ENCODE data around the gene ASIC3.
A peak's percentile ranks its signal among the peaks of the same experiment; 100 is the strongest.

ASIC3 gene

GRCh38 chr7:151005566-151005965, 42.8 kb upstream of the ASIC3 start:
- TF ChIP-seq CTCF (conservative IDR thresholded peaks at IDR 0.05; ENCODE audit: low read depth, low read length): no peak
- H3K4me3 ChIP-seq (ENCODE audit: low read length): no peak overlapping the region
- DNase-seq (ENCODE audit: low read depth): no peak

- no peak overlapping the region for H3K4me3 ChIP-seq (ENCODE audit: low read length)
- no peak for DNase-seq (ENCODE audit: low read depth)
- no peak for TF ChIP-seq CTCF (conservative IDR thresholded peaks at IDR 0.05; ENCODE audit: low read depth, low read length)
Measured at GRCh38 chr7:151006590-151007300, 41.6 kb upstream of the ASIC3 start.

GRCh38 chr7:151007469-151007898, 40.8 kb upstream of the ASIC3 start:
- no peak overlapping the region for H3K4me3 ChIP-seq (ENCODE audit: low read length)
- TF ChIP-seq CTCF (conservative IDR thresholded peaks at IDR 0.05; ENCODE audit: low read depth, low read length): no peak
- no peak for DNase-seq (ENCODE audit: low read depth)

- no peak for DNase-seq (ENCODE audit: low read depth)
- no peak overlapping the region for H3K4me3 ChIP-seq (ENCODE audit: low read length)
- TF ChIP-seq CTCF (conservative IDR thresholded peaks at IDR 0.05; ENCODE audit: low read depth, low read length): no peak
Measured at GRCh38 chr7:151008143-151008510, 40.2 kb upstream of the ASIC3 start.

GRCh38 chr7:151008511-151009323, 39.6 kb upstream of the ASIC3 start:
- DNase-seq (ENCODE audit: low read depth): no peak
- peak; percentile 77 for TF ChIP-seq CTCF (conservative IDR thresholded peaks at IDR 0.05; ENCODE audit: low read depth, low read length)
- H3K4me3 ChIP-seq (ENCODE audit: low read length): no peak overlapping the region

GRCh38 chr7:151009327-151010036, 38.8 kb upstream of the ASIC3 start:
- DNase-seq (ENCODE audit: low read depth): no peak
- TF ChIP-seq CTCF (conservative IDR thresholded peaks at IDR 0.05; ENCODE audit: low read depth, low read length): peak; percentile 8
- H3K4me3 ChIP-seq (ENCODE audit: low read length): no peak overlapping the region

Measured in retinal pigment epithelial cell (primary cell).